GM13977 (cell line): Measurements from ENCODE around the gene POLR2H.

Experiments used
- DNase-seq: peaks from one replicate; pipeline ENCODE4 v3.0.0; 2012; ENCODE audit warnings: low spot score
- CTCF ChIP-seq: IDR thresholded peaks from 2 replicates; pipeline ENCODE4 v1.5.1; 2012; ENCODE audit warnings: mild to moderate bottlenecking, control low read depth; ENCODE audit not compliant: insufficient read depth; ENCODE audit errors: extremely low read depth, missing control alignments
- in situ Hi-C: fragments of 300-500 bp; cut with MboI; formaldehyde crosslinking; loops from one replicate; pipeline ENCODE4 v1.12.0; 2022; ENCODE audit warnings: low sequenced_read_pairs, low pct_unique_long_range_greater_than_20kb, mixed read lengths, inconsistent platforms; ENCODE audit not compliant: unreplicated experiment

Gene POLR2H

GRCh38 chr3:184360070-184360928, 1.2 kb upstream of the POLR2H start:
- no peak for TF ChIP-seq CTCF
- in situ Hi-C loops, result no loop called here
- no peak for DNase-seq

- in situ Hi-C loops, result no loop called here
- TF ChIP-seq CTCF, result no peak
- DNase-seq, result no peak
Observed at GRCh38 chr3:184360929-184361531, 480 bp upstream of the POLR2H start.

GRCh38 chr3:184361932-184362667, 590 bp downstream of the POLR2H start:
- TF ChIP-seq CTCF, result no peak
- peak; percentile 70 for DNase-seq

GRCh38 chr3:184362668-184363546, 1.4 kb downstream of the POLR2H start:
- peak; percentile 98 for DNase-seq
- in situ Hi-C loops, result no loop called here
- peak; percentile 77 for TF ChIP-seq CTCF

More at GRCh38 chr3:184361932-184362667, 590 bp downstream of the POLR2H start:
- in situ Hi-C loops, result no loop called here

GRCh38 chr3:184366619-184367289, 5.2 kb downstream of the POLR2H start:
- in situ Hi-C loops, result no loop called here
- no peak for DNase-seq
- no peak for TF ChIP-seq CTCF
